ENCODE measurements around the gene DSCAML1.

Gene DSCAML1

DNA sequence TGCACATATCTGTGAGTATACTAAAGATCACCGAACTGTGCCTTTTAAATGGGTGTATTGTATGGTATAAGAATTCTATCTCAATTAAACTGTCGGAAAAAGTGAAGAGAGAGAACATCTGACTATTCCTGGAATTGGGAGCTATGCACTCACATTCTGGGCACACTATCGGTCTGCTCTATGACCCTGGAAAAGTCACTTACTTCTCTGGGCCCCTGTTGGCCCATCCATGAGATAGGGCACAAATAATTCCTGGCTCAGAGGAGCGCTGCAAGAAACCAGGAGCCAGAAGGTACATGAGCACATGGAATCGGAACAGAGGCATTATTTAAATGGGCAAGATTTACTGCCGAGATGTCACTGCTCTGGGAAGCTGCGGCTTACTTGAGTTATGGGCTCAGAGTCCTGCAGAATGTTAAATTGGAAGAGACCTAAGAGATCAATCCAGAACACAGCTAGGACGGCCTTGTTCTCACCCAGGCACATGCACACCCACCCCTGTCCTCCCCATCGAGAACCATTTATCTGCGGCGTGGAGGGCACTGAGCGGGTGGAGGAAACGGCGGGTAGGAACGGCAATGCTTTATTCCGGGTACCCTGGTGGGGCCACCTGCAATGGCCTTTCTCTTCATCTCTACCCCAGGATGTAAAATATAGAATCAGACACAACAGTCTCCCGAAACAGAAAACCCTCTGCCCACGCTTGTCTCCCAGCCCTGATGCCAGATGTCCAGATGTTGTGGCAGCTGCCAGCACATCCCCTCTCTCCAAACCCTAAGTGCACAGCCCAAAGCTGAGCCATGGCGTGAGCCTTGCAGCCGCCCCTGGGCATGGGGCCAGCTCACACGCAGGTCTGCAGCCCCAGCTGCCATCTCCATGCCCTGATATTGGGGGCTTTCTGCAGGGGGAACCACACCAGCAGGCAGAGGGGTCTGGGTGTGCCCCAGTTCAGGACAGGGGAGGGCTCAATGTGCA is 142.4 kb downstream of the DSCAML1 start:
- DNase-seq, result no peak

DNA sequence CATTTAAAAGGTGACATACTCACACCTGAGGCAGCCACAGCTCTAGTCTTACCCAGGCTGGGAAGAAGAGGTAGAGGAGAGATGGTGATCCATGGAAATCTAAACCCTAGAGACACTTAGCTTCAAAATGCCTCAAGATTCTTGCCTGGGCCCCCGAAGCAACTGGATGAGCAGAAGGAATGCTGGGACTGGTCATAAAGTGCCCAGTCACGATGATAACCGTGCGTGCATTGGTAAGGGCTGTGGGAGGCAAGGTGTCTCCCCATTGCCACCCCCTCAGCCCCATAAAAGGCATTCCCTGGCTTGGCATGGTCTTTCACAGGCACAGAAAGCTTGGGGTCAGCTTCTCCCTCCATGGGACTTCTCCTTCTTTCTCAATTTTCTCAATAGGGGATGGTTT is 144.5 kb downstream of the DSCAML1 start:
- DNase-seq, result no peak

DNA sequence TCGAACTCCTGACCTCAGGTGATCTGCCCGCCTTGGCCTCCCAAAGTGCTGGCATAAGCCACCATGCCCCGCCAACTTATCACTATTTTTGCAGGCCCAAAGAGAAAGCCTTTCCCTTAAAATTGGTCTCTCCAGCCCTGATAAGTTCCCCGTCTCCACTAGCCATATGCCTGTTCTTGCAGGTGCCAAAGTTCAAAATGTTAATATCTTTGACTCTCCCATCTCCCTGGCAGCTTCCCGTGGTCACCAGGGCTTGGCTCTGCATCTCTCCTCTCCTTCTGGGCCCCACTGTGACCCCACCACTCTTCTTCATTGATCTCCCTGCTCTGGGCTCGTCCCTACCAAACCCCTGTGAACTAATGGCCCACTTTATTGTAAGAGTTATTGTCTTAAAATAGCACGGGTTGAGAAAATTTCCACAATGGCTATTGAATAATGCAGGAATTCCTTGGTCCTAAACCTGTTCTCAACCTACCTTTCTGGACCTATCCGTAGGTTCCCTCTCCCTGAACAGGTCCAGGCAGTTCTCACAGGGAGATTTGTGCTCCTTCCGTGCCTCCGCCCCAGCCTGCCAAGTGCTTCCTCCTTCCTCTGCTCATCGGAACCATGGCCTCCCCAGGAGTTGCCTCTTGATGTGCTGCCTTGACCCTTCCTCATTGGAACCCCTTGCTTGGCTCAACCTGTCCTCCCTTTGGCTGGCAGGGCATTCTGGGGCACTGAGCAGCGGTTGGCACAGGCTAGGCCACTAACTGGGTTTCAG is 147.5 kb downstream of the DSCAML1 start:
- DNase-seq, result no peak

DNA sequence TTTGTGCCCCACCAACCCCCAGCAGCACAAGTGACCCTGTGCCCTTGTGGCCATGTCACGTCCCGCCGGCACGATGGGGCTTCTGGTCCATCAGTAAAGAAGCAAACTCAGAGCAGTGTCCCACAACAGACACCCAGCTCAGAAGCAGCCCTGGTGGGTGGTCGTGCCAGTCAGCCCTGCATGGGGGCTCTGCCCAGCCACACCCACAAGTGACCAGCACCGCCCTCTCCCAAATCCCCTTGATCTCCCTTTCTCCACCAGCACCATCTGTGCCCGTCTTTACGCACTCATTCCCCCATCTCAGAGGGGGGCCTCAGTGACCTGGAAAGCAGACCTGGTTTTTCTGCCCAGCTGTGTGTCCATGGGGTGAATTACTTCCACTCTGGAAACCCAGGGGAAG is 149.1 kb downstream of the DSCAML1 start:
- no peak for DNase-seq

DNA sequence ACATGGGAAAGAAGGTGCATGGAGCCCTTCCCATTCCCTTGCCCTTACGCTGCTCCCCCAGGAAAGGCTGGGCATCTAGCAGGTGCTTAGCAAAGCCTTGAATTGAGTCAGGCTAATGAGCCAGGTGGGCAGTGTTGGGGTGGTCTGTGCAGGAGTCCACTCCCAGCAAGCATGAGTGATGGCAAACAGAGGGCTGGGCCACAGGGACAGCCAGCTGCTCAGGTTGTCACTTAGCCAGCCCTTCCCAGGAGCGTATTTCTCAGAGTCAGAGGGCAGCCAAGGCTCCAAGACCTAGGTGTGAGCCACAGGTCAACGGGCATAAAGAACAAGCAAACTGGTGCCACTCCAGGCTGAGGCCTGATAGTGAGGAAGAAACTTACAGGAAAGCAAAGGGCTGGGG is 149.8 kb downstream of the DSCAML1 start:
- DNase-seq, result no peak

DNA sequence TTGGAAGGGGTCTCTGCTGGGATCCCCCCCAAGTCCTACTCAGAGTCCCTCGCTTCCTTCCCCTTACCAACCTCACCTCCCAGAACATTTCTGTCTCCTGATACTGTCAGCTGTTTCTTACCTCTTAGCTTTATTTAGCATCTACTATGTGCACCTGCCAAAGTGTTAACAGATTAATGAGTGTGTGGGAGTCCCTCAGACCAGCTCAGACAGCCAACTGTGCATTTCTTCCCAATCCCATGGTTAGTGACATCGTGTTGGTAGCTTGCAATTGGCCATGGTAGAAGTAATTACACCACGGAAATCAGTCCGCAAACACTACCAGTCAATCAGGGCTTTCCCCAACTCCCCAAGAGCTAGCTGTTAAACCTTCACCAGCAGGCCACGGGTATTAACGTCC is 150.6 kb downstream of the DSCAML1 start:
- DNase-seq, result no peak

DNA sequence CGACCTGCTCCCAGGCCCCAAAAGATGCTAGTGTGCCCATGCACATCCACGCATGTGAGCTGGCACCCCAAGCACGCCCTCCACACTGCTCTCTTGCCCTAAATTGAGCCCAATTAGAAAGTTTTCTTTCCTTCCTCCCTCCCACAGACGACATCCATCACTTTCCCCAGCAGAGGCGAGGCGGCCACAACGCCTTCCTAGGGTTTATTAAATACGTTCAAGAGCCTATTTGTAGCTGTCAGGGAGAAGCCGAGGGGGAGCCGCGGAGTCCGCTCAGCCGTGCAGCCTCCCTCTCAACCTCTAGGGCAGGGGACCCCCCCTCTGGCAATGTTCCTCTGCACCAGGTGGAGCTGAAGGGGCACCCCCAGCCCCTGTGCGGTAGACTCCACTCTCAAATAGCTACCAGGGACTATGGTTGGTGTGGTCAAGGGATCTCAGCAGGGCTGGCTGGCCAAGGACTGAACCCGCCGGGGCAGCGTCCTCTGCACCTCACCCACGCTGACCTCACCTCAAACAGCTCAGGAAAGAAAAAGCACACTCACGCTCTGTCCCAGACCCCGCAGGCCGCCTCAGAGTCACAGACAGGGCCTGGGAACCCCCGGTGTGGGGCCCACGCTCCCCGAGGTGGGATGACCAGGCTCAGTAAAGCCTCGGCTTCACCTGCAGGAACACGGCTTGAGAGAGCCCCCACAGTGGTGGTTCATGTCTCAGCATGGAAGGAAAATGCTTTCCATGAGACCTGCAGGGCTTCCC is 152.4 kb downstream of the DSCAML1 start:
- DNase-seq, result no peak

DNA sequence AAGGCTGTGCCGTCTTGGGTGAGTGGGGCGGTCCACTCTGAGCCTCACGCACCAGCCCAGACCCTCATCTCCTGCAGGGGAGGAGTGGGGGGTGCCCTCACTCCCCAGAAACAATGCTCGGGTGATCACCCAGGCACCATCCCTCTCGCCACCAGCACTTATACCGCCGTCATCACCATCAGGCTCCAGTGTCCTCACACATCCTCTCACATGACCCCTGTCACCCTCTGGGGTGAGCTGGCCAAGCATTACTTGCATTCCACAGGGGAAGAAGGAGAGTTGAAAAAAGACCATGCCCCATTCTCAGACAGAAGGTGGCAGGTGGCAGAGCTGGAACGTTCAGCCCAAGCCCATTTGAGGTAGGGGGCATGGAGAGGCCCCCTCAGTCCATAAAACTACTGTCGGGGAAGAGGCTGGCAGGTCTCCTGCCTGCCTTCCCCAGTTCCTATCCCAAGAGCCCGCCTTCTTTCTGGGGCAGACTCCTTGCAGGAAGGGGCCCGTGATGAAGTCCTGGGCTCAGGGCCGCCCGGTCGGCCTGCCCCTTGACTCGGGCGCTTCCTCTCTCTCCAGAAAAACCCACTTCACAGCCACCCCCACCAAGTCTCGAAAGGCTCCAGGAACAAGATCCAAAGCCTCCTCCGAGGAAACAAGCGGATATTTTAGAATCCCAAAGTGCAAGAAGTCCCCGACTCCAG is 153.3 kb downstream of the DSCAML1 start:
- no peak for DNase-seq

DNA sequence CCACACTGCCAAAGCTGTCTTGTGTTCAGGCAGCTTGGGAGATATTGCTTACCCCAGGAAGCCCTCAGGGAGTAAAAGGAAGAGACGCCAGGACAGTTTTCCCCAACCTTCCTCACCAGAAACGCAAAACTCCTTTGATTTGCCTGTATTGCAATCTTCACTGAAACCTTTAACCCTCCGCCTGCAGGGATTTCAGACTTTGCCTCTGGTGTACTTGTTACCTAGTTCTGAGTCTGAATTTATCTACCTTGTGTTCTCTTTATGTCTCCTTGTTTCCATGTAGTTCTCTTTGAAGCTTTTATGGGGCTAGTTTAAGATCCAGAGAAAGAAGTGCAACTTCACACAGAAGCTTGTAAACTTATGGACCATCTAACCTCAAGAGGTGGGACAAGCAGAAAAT is 154.2 kb downstream of the DSCAML1 start:
- no peak for DNase-seq

DNA sequence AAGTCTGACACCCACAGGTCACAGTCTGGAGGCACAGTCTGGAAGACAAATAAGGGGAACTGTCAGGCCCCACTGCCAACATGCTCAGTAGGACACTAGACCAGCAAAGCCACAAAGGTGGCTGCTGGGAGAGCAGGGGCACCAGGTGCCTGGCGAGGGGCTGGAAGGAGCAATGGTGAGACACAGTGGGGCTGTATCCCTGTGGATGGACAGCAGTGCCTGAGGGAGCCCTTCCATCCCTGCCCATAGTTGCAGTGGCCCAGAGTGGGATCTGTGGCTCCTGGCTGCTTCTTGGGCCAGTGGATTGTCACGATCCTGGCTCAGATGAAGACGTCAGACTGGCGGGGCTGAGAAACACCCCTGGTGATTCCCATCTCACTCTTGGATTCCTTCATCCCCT is 154.6 kb downstream of the DSCAML1 start:
- DNase-seq, result no peak

DNA sequence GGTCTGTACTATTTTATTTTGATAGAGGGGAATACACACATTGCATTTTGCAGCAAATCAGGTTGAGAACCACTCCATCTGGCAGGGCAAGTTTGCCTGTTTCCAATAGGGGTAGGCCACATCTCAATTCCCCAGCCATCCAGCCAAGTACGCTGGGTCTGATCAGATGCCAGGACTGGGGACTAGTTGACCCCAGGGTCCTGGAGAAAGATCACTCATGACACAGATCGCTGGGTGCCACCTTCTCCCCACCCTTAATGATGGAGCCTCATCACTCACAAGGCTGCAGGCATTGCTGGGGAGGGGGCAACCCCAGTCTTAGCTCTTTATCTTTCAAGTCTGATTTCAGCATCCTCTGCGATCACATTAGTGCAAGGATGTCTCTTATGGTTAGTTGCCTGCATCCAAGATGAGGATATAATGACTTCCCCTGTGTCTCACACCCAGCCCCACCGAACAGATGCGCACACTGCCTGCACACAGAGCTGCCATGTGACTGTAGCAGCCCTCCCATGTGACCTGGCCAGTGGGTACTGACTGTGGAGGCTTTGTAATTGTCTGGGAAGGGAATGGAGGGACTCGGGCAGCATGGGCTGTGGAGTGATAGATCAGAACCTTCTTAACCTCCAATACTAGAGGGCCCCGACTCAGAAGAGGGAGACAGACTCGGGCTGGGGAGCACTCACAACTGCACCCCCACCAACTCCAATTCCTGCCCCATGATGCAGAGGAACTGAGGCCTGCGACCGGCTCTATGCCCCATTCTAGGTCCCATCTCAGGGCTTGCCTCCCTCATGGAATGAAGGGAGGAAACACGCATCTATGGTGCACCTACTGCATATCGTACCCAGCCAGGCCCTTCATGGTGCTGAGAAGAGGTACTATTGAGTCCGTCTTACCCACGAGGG is 155.8 kb downstream of the DSCAML1 start:
- DNase-seq, result no peak

DNA sequence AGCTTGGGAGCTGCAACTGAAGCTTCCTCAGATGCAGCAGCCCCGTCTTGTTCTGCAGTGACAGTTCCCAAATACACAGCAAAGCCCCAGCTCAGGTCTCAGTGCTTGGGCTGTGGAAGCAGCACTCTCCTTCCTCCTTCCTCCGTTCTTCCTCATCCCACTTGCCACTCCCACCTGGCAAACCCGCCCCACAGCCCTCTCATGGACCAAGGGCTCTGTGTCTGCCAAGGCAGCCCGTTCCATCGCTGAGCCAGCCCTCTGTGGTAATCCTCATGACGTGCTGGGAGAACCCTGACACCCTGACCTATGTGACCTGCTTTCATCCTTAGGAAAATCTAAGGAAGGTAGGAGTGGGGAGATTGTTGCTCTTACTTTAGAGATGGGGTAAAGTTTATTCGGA is 157.0 kb downstream of the DSCAML1 start:
- DNase-seq, result no peak

DNA sequence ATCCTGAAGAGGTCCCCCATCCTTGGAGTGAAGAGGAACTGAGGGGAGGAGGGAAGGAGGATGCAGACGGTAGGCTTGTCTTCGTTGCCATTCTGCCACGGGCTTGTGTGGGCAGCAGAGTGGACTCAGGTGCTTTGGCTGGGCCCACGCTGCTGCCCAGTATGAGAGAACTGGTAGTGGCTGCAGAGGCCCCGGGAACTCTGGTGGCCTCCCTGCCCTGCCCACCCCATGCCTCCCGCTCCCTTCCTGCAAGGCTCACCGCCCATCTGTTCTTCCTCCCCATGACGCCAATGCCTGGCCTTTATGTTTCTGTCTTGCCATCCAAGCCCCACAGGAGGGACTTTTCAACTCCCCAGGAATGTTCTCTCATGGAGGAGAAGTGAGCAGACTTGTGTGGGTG is 157.4 kb downstream of the DSCAML1 start:
- no peak for DNase-seq

DNA sequence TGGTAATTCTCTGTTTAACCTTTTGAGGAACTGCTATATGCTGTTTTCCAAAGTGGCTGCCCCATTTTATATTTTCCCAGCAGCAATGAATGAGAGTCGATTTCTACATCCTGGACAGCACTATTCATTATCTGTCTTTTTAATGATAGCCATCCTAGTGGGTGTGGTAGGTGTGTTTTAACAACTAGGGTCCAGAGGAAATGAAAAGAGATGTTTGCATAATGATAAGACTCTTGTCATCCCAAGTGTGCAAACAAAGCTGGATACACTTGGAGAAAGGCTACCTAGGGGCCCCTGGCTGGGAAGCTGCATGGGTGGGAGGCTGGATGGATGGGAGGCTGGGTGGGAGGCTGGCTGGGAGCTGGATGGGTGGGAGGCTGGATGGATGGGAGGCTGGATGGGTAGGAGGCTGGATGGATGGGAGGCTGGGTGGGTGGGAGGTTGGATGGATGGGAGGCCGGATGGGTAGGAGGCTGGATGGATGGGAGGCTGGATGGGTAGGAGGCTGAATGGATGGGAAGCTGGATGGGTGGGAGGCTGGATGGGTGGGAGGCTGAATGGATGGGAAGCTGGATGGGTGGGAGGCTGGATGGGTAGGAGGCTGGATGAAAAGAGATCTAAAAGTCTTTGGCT is 158.0 kb downstream of the DSCAML1 start:
- DNase-seq, result no peak

DNA sequence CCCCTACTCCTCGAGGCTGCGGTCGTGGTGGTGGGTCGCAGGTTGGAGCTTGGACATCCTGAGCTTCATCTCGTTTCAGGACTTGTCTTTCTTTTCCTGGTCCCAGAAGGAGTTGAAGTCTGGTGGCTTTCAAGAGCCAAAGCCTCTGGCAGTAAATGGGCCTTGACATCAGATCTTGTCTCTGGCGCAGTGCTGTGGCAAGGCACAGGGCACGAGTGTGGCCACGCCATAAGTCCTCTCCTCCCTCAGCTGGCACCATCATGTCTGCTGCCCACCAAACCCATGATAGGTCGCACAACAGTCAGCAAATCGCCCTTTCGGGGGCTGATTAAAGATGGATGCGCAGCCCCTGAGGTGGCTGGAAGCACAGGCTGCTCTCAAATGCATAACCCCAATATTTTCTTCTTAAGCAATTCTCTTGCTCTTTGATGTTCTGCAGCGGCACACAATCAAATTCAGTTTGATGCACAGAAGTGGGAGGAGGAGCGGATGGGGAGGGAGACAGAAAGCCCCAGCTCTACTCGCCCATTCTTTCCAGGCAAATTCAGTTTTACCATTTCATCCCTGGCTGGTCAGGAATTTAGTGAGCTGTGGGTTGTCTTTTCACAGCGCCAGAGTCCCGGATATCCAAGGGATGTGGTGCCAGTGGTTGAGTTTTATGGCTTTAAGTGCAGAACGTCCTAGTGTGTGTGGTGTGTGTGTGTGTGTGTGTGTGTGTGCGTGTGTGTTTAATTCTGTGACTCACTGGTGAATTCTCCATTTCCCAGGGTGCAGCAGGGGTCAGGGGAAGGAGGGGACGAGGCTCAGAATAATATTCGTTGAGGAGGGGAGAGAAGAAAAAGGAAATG is 162.0 kb downstream of the DSCAML1 start:
- DNase-seq, result no peak

DNA sequence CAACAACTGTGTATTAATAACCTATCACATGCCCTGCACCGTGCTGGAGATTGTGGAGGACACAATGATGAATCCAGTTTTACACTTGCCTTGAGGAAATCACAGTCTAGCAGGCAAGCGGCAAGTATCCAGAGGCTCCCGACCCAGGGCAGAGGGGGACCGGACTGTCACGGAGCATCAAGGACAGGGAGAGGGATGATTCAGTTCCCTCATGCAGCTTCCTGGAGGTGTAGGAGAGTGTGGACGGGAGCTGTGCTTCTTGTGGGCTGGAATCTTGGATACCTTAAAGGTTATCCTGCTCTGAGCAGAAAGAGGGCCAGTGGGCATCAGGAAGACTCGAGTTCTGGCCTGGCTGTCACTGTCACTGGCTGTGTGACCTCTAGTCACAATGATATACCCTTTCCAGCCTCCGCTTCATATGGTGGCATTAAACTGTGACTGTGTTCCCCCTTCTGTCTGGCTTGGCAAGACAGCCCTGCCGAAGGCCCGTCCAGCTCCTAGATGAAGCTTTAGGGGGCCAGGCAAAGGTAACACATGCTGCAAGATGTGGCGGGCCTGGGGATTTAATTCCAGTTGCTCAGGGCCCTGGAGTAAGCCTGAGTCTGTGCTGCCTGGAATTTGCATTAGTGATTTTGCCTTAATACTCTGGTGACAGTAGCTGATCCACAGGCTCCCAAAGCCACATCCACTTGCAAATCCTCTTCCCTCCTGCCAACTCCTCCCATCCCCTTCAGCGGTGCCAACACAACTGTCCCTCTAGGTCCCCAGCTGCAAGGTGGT is 162.8 kb downstream of the DSCAML1 start:
- no peak for DNase-seq

DNA sequence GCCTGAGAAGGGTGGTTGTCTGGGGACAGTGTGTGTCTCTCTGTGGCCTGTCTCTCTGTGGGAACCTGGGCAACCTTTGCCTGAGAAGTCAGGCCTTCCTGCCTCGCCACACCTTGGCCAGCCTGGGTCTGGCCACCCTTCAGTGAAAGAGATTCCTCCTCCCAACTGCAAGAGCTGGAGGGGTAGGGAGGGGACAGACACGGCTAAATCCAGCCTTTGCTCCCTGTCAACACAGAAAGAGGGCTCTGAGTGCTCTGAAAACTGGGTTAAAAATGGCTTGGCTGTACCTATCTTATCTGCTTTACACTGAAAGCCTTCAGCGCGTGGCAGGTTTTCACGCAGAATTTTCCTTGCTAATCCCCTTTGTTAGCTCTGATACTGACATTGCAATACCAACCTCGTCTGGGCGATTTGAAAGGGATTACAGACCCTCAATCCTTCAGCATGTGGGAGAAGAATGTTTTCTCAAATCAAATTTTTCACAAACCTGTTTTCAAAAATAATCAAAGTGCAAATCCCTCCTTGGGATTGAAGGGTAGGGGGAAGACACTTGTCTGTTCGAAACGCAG is 163.7 kb downstream of the DSCAML1 start:
- no peak for DNase-seq

DNA sequence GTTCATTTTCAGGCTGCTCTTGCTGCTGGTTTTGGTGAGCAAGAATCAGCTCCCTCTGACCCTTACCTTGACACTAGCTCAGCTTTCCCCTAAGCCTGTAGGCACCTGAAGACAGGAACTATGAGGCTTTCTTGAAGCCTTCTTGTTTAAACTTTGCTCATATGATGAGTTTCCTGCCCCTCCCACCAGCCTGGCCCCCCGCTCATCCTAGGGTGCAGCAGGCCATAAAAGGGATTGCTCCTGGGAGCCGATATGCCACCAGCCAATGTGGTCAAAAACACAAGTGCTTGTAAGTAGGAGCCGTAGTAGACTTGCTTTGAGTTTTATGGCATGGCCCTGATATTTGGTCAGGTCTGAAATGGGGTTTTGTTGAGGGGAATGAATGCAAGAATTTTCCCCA is 164.7 kb downstream of the DSCAML1 start:
- DNase-seq, result no peak

Measured in activated CD4-positive, alpha-beta T cell treated with anti-CD3 and anti-CD28 coated beads, Interleukin-2, amount 50 U/mL, for 16 hours (primary cell).